MCF 10A (cell line): ENCODE data around the gene LONRF3. TPM values are rescaled to one million over a fixed set of nuclear protein-coding genes. Genes with fewer than 3 reads are reported as not detected.

Experiments used
- BruUV-seq: library from RNA; stranded (reverse); fragments of 400-500 nt; replicated peaks from 2 replicates; lab custom pipeline; 2021; lab: Mats Ljungman, UMichigan
- CTCF ChIA-PET: fragments of 300-600 bp; sonication (Branson Sonifier 250); formaldehyde crosslinking; extraction: SDS; loops from one replicate; lab custom pipeline; 2021; ENCODE audit warnings: antibody characterized with exemption, inconsistent platforms; lab: Yijun Ruan, JAX
- POLR2A ChIA-PET: fragments of 300-600, 350-650 bp; sonication (Branson Sonifier 250); formaldehyde crosslinking; extraction: SDS; loops from one replicate; lab custom pipeline; 2020; ENCODE audit warnings: antibody characterized with exemption, inconsistent platforms; lab: Yijun Ruan, JAX
- DNase-seq: peaks from one replicate; pipeline ENCODE4 v3.0.0-alpha.2; 2018; ENCODE audit not compliant: unreplicated experiment
- H3K27ac Mint-ChIP-seq: one replicate; pipeline ENCODE4 v1.8.0; 2022; ENCODE audit warnings: mild to moderate bottlenecking, low read depth, mixed read lengths; ENCODE audit not compliant: unreplicated experiment
- H3K27me3 Mint-ChIP-seq: one replicate; pipeline ENCODE4 v1.8.0; 2022; ENCODE audit warnings: mixed read lengths; ENCODE audit not compliant: insufficient read depth, unreplicated experiment
- H3K36me3 Mint-ChIP-seq: one replicate; pipeline ENCODE4 v1.8.0; 2022; ENCODE audit warnings: mild to moderate bottlenecking, moderate library complexity, mixed read lengths; ENCODE audit not compliant: insufficient read depth, unreplicated experiment
- H3K4me1 Mint-ChIP-seq: one replicate; pipeline ENCODE4 v1.8.0; 2022; ENCODE audit warnings: mixed read lengths; ENCODE audit not compliant: insufficient read depth, unreplicated experiment
- H3K4me3 Mint-ChIP-seq: one replicate; pipeline ENCODE4 v1.8.0; 2022; ENCODE audit warnings: mild to moderate bottlenecking, moderate library complexity, mixed read lengths; ENCODE audit not compliant: unreplicated experiment
- H3K9me3 Mint-ChIP-seq: one replicate; pipeline ENCODE4 v1.8.0; 2022; ENCODE audit warnings: mixed read lengths; ENCODE audit not compliant: unreplicated experiment
- intact Hi-C: fragments of 100-400 bp; cut with micrococcal nuclease; formaldehyde crosslinking; loops from 2 replicates; pipeline ENCODE4 v1.14.1; 2022
- total RNA-seq: library from RNA; stranded (reverse); gene quantifications from 2 replicates; pipeline ENCODE4 v1.2.3, GENCODE V29; 2022
- TF ChIP-seq, protein P1 (sequence below): fragments of 200-600 bp; IDR thresholded peaks from one replicate; pipeline ENCODE4 v1.8.0; 2022; ENCODE audit warnings: antibody characterized with exemption, mild to moderate bottlenecking; ENCODE audit not compliant: unreplicated experiment

Gene LONRF3
- total RNA-seq, 1 experiment from 2014 or later: 1.0 TPM

DNA sequence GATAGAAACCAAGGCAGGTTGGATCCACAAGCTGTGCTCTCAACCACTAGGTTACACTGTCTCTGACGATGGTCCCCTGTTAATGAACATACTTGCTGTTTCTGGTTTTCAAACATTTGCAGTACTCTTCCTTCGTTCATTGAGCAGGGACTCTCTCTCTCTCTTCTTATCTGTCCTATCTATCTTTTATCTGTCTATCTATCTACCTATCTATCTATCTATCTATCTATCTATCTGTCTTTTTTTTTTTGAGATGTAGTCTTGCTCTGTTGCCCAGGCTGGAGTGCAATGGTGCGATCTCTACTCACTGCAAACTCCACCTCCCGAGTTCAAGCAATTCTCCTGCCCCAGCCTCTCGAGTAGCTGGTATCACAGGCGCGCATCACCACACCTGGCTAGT, 89.0 kb downstream of the LONRF3 start:
- H3K4me3 Mint-ChIP-seq: no peak overlapping the region
- no peak for DNase-seq
- ChIA-PET CTCF (interaction anchor here (1.3 to 5.6 kb wide), 4 partner anchors 55 to 215 kb away, joined by 5 to 41 read pairs (median 24); no protein-coding TSS in a partner anchor), POLR2A (no interaction called here)
- no peaks in the 10 kb centered on the region for H3K9me3 Mint-ChIP-seq
- BruUV-seq: no TSS peak
- TF ChIP-seq, protein P1, sequence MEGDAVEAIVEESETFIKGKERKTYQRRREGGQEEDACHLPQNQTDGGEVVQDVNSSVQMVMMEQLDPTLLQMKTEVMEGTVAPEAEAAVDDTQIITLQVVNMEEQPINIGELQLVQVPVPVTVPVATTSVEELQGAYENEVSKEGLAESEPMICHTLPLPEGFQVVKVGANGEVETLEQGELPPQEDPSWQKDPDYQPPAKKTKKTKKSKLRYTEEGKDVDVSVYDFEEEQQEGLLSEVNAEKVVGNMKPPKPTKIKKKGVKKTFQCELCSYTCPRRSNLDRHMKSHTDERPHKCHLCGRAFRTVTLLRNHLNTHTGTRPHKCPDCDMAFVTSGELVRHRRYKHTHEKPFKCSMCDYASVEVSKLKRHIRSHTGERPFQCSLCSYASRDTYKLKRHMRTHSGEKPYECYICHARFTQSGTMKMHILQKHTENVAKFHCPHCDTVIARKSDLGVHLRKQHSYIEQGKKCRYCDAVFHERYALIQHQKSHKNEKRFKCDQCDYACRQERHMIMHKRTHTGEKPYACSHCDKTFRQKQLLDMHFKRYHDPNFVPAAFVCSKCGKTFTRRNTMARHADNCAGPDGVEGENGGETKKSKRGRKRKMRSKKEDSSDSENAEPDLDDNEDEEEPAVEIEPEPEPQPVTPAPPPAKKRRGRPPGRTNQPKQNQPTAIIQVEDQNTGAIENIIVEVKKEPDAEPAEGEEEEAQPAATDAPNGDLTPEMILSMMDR: no peak
- no peaks in the 10 kb centered on the region for H3K36me3 Mint-ChIP-seq
- H3K4me1 Mint-ChIP-seq: no peaks in the 10 kb centered on the region
- H3K27ac Mint-ChIP-seq: no peak overlapping the region
- H3K27me3 Mint-ChIP-seq: peaks cover 55% of the 10 kb centered on the region
- intact Hi-C loops: no loop called here

DNA sequence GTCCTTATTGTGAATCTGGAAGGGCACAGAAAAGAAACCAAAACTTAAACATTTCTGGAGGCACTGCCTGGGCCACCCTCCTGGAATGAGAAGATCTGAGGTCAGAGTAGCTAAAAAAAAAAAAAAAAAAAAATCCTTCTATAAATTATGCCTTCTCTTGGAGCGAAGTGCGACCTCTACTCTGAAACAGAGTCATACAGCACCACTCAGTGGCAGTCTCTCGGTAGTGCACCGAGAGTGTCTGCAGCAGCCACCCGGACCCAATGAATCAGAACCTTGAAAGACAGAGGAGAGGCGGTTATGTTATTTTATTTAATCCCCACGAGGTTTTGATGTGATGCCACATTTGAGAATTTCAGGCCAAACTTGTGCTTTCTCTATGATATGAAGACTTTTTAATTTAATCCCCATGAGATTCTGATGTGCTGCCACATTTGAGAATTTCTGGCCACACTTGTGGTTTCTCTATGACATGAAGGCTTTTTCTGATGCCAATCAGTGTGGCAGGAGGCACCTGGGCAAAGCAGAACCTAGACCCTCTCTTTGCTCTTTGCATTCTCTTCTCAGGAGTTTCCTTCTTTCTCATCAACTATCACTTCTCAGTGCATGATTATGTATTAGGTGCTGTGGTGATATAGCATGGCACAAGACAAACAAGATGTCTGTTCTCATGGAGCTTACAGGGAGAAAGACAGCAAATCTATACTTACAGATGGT, 92.8 kb downstream of the LONRF3 start:
- Mint-ChIP-seq H3K4me3 (no peak overlapping the region), H3K9me3 (no peaks in the 10 kb centered on the region), H3K36me3 (no peaks in the 10 kb centered on the region), H3K4me1 (no peaks in the 10 kb centered on the region), H3K27me3 (peaks cover 25% of the 10 kb centered on the region), H3K27ac (no peak overlapping the region)
- ChIA-PET CTCF (interaction anchor here (0.5 to 5.6 kb wide), 26 partner anchors 8 to 465 kb away, joined by 3 to 41 read pairs (median 5); no protein-coding TSS in a partner anchor), POLR2A (interaction anchor here (0.9 kb wide), 1 partner anchor 220 kb away, joined by 3 read pairs; no protein-coding TSS in a partner anchor)
- no TSS peak for BruUV-seq
- TF ChIP-seq, protein P1: peak; percentile 66
- intact Hi-C loops: loop anchor here (1.0 kb wide), 4 partner anchors 62 to 440 kb away; no protein-coding TSS in a partner anchor
- peak; percentile 65 for DNase-seq

Other genes starting within 250 kb of the LONRF3 start
- 27.4 and 32.4 TPM in 2 replicates for gene IL13RA1, start 247.0 kb upstream of the LONRF3 start, total RNA-seq
- gene ZCCHC12, start 150.8 kb upstream of the LONRF3 start, total RNA-seq: not detected in 2 replicates
- gene CT47C1, start 98.4 kb downstream of the LONRF3 start, total RNA-seq: not detected in 2 replicates
- gene KIAA1210, start 153.2 kb downstream of the LONRF3 start, total RNA-seq: not detected in 2 replicates